ENCODE measurements around the gene LTO1.
"Not testable (repeated sequence)": the region's sequence is repeated elsewhere in the genome, so short reads cannot be mapped to it uniquely, and the experiment has no call there.

LTO1 gene

DNA sequence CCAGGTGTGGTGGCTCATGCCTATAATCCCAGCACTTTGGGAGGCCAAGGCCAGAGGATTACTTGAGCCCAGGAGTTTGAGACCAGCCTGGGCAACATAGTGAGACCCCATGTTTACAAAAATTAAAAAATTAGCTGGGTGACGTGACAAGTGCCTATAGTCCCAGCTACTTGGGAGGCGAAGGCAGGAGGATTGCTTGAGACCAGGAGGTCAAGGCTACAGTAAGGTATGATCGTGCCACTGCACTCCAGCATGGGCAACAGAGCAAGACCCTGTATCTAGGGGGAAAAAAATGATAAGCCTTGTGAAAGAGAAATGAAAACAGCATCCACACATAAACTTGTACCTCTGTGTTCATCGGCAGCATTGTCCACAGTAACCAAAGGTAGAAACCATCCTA lies 42.3 kb downstream of the LTO1 start:
- DNase-seq (ENCODE audit: low spot score) = no peak

DNA sequence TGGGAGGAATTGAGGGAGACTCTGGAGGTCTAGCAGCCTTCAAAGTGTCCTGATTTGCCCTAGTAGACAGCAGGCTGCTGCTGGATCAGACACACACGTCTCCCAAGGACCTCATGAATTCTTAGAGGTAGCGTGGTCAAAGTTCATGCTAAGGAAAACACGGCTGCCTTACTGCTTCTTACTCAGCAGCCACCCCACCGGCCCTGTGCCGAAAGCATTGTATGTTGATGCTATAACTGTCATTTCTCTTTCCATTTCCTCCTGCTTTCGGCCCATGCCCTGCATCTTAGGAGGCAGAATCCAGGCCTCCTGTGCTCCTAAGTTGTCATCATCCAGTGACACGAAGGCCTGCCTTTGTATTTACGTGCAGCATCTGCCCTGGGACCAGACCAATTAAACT lies 44.7 kb downstream of the LTO1 start:
- no peak for DNase-seq (ENCODE audit: low spot score)

DNA sequence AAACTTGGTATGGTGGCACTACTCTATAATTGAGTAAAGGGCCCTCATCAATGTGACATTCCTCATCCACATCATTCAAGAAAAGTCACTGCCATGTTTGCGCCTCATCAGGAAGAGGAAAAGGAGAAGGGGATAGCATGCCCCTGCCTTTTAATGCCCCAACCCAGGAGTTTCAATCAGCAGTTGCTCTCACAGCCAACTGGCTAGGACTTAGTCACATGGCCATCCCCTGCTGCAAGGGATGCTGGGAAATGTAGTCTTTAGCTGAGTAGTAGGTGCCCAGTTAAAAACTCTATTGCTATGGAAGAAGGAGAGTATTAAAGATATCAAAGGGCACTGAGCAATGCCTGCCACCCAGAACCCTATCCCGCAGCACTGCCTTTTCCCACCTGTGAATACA lies 45.1 kb downstream of the LTO1 start:
- DNase-seq (ENCODE audit: low spot score) = no peak

DNA sequence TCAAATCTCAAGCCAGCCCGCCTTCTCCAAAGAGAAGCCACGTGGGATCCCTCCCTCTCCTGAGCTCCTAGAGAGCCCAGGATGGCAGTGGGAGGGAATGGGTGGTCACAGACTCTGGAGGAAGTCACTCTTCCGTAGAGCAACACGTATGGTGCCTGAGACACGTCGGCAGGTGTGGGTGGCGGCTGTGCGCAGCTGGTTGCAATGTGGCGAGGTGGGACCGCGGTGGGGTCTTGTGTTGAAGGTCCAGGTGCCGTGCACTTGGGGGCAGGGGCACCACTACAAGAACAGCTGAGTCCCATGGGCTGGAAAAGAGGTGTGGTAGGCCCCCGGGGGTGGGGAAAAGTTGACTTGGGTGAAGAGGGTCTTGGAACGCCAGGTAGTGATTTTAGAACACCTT lies 47.6 kb downstream of the LTO1 start:
- DNase-seq (ENCODE audit: low spot score) = no peak

- no peak for DNase-seq (ENCODE audit: low spot score)
Observed at GRCh38 chr11:69625476-69625875, 49.7 kb downstream of the LTO1 start.

DNA sequence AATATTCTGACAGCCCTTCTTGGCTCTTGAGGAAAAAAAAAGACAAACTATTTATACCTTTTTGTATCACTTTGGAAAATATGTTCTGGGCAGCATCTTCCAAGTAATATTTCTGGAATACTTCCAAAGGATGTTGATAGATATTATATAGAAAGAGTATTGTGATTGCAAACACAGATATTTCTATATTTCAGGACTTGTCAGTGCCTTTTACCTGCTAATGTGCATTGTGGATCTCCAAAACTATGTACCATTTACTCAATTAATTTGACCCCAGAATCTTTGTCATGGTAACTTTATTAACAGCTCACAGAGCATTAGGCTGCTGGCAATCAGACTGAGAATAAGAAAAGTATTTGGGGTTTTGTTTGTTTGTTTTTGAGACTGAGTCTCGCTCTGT lies 50.9 kb downstream of the LTO1 start:
- DNase-seq (ENCODE audit: low spot score) = no peak

GRCh38 chr11:69622097-69622681 lies 53.0 kb downstream of the LTO1 start:
- DNase-seq (ENCODE audit: low spot score) = not testable (repeated sequence)

DNA sequence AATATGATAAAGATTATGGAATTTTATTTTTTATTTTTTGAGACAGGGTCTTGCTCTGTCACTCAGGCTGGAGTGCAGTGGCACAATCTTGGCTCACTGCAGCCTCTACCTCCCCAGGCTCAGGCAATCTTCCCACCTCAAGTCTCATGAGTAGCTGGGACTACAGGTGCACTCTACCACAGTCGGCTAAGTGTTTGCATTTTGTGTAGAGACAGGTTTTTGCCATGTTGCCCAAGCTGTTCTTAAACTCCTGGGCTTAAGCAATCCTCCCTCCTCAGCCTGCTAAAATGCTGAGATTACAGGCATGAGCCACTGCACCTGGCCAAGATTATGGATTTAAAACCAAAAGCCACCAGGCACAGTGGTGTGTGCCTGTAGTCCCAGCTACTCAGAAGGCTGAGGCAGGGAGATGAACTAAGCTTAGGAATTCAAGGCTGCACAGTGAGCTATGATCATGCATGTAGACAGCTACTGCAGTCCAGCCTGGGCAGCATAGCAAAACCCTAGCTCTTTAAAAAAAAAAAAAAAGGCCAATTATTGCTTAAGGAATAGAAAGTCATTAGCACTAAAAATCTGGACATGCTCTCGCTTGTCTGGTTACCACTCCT lies 54.4 kb downstream of the LTO1 start:
- DNase-seq (ENCODE audit: low spot score) = no peak

- DNase-seq (ENCODE audit: low spot score) = no peak
Observed at GRCh38 chr11:69618237-69618636, 56.9 kb downstream of the LTO1 start.

GRCh38 chr11:69617682-69618081 lies 57.5 kb downstream of the LTO1 start:
- DNase-seq (ENCODE audit: low spot score) = no peak

DNA sequence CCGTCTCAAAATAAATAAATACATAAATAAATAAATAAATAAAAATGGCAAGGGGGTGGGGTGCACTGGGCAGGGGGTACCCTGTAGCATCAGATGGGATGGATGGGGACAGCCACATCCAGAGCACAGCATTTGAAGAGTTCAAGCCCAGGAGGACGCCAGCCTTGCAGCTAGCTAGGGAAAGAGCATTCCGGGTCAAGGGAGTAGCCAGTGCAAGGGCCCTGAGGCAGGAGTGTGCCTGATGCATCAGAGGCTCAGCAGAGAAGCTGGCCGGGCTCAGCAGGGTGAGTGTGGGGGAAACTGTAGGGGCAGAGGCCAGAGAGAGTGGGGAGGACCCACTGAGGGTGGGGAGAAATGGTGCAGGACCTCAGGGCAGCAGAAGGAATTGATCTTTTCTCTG lies 57.9 kb downstream of the LTO1 start:
- DNase-seq (ENCODE audit: low spot score) = no peak

Data from HuH-7.5 (cell line).